Measurements from ENCODE around the gene YPEL5.

The YPEL5 gene

DNA sequence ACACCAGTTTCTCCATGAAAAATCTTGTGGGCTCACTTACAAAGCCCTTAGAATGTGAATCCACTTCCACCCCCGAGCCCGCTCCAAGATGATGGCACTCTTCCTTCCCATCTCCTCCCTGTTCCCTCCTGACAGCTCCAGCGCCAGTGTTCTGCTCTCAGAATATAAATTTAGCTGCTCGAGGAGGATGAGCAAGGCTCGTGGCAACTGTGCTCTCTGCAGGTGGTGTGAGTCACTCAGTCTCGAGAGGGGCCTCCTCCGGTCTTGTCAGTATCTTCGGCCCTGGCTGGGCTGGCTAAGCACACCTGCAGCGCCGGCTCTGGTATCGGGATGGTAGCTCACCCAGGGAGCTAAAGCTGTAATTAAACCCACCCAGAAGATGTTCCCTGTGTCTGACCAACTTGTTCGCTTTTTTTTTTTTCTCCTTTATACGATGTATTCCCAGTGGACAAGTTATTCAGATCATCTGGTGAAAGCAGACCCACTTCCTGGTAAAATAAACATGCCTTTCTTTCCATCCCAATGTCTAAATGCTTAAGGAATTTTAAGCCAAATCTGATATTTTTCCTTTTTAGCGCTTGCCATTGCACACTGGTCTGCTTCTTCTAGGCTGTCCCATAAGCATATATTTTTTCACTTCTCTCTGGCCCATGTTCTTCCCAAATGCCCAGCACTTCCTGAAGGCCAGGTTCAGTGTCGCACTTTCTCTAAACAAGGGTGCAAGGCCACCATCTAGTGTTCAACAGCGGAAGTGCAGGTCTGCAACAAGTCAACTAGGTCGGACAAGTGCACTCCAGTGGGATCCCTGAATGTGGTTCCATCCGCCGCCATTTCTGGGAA is 31.4 kb upstream of the YPEL5 start:
- in situ Hi-C loops (cut with MboI; ENCODE audit: low sequenced_read_pairs, unreplicated experiment): no loop called here
- peak; percentile 79 for TF ChIP-seq CTCF (IDR thresholded peaks at IDR 0.05; ENCODE audit: borderline replicate concordance, control extremely low read depth, extremely low read depth, insufficient read depth, missing control alignments)
- DNase-seq (ENCODE audit: low spot score): peak; percentile 75

DNA sequence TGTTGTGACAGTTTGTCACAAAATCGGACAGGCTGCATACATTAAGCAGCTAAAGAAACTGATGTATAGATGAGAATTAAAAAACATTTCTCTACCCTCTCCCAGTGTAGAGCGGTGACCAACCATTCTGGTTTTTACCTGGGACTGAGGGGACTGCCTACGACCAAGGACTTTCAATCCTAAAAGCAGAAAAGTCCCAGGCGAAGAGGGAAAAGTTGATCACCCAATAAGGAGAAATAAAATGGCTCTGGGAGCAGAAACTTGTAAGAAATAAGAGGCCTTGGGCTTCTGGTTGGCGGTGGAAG is 30.9 kb upstream of the YPEL5 start:
- TF ChIP-seq CTCF (IDR thresholded peaks at IDR 0.05; ENCODE audit: borderline replicate concordance, control extremely low read depth, extremely low read depth, insufficient read depth, missing control alignments): no peak
- DNase-seq (ENCODE audit: low spot score): no peak
- in situ Hi-C loops (cut with MboI; ENCODE audit: low sequenced_read_pairs, unreplicated experiment): no loop called here

DNA sequence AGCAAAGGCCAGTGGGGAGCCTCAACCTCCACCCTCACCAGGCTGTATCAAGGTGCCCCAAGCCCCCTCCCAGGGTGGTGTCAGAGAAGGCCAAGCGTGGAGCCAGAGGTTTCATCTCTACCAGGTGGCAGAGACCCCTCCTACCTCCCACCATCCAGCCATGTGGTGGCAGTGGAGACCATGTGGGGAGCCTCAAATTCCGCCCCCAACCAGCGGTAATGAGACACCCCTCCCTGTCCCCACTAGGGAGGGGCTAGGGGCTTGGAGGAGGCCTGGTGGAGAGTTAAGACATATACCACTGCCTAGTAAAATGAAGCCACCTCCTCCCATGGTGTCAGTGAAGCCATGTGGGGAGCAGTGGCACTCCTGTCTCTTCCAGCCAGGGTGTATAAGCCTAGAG is 24.4 kb upstream of the YPEL5 start:
- in situ Hi-C loops (cut with MboI; ENCODE audit: low sequenced_read_pairs, unreplicated experiment): no loop called here
- no peak for DNase-seq (ENCODE audit: low spot score)
- no peak for TF ChIP-seq CTCF (IDR thresholded peaks at IDR 0.05; ENCODE audit: borderline replicate concordance, control extremely low read depth, extremely low read depth, insufficient read depth, missing control alignments)

GRCh38 chr2:30127016-30127893 is 19.6 kb upstream of the YPEL5 start:
- in situ Hi-C loops (cut with MboI; ENCODE audit: low sequenced_read_pairs, unreplicated experiment): no loop called here
- no peak for TF ChIP-seq CTCF (IDR thresholded peaks at IDR 0.05; ENCODE audit: borderline replicate concordance, control extremely low read depth, extremely low read depth, insufficient read depth, missing control alignments)
- no peak for DNase-seq (ENCODE audit: low spot score)

- in situ Hi-C loops (cut with MboI; ENCODE audit: low sequenced_read_pairs, unreplicated experiment): no loop called here
- no peak for TF ChIP-seq CTCF (IDR thresholded peaks at IDR 0.05; ENCODE audit: borderline replicate concordance, control extremely low read depth, extremely low read depth, insufficient read depth, missing control alignments)
- no peak for DNase-seq (ENCODE audit: low spot score)
Measured at GRCh38 chr2:30134582-30134981, 12.2 kb upstream of the YPEL5 start.

DNA sequence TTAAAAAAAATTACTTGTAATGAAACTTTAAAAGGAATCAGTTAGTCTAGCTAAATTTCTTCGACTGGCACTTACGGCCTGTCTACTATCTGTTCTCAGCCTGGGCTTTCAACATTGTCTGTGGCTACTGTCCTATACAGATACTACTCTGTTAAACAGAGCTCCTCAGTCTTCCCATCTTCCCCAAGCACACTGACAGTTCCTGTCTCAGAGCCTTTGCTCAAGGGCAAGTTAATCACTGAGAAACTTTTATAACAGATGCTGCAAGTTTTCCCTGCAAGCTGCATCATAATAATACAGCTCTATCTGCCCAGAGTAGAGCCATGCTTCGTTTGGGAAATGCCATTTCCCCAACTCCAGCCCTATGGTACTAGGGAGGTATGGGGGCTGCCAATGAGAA is 11.3 kb upstream of the YPEL5 start:
- no peak for TF ChIP-seq CTCF (IDR thresholded peaks at IDR 0.05; ENCODE audit: borderline replicate concordance, control extremely low read depth, extremely low read depth, insufficient read depth, missing control alignments)
- DNase-seq (ENCODE audit: low spot score): no peak
- in situ Hi-C loops (cut with MboI; ENCODE audit: low sequenced_read_pairs, unreplicated experiment): no loop called here
